T1000 (cell line): ENCODE measurements around the gene CUL3.

Experiments used
- DNase-seq: peaks from one replicate; lab custom pipeline; 2025; ENCODE audit warnings: mixed read lengths; lab: John Stamatoyannopoulos, UW

Gene CUL3

GRCh38 chr2:224421065-224421464, 164.1 kb downstream of the CUL3 start:
- no peak for DNase-seq
